GM12873 (cell line): ENCODE data around the gene LRP11.

ENCODE experiments used
- CTCF ChIP-seq: IDR thresholded peaks from 2 replicates; pipeline ENCODE4 v1.5.1; 2012; ENCODE audit warnings: low read depth, mild to moderate bottlenecking, moderate library complexity, low read length, control low read depth; ENCODE audit not compliant: insufficient read depth; ENCODE audit errors: missing control alignments

Gene LRP11

GRCh38 chr6:149820506-149820905, 43.7 kb downstream of the LRP11 start:
- no peak for TF ChIP-seq CTCF

GRCh38 chr6:149815788-149816187, 48.4 kb downstream of the LRP11 start:
- TF ChIP-seq CTCF, result no peak

GRCh38 chr6:149813351-149813750, 50.8 kb downstream of the LRP11 start:
- no peak for TF ChIP-seq CTCF

- no peak for TF ChIP-seq CTCF
Measured at GRCh38 chr6:149809798-149810197, 54.4 kb downstream of the LRP11 start.

GRCh38 chr6:149806127-149806526, 58.0 kb downstream of the LRP11 start:
- TF ChIP-seq CTCF, result no peak

GRCh38 chr6:149783551-149783950, 80.6 kb downstream of the LRP11 start:
- no peak for TF ChIP-seq CTCF

- TF ChIP-seq CTCF, result no peak
Measured at GRCh38 chr6:149782337-149782736, 81.8 kb downstream of the LRP11 start.
